ENCODE measurements around the gene GATAD2B.
A peak's percentile ranks its signal among the peaks of the same experiment; 100 is the strongest.

Gene GATAD2B

DNA sequence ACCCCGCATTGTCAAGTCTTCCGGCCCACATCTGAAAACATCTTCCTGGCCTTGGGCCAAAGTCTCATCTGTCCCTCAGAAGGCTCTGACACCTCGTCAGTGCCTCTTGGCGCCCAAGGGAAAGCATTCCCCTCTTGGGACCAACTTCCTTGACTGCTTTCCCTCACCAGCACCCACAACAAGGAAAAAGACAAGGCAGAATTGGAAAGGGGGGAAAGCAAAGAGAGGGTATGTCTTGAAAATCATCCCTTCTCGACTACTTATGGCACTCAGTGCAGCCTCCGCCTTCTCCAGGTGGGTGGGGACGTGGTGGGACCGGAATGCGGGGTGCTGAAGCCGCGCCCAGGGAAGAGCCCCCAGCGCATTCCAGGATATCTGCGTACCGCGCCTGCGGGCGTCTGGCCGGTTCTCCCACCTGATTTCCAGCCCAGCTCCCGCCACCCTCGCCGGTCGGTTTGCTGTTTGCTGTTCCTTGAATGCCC lies 41.1 kb upstream of the GATAD2B start:
- Histone ChIP-seq H3K4me3 (ENCODE audit: low read depth, low read length, poor library complexity, severe bottlenecking) (peak overlapping the region; percentile 72), H3K4me2 (ENCODE audit: low read length) (peak overlapping the region; percentile 88), H4K20me1 (ENCODE audit: insufficient read depth, low read length) (no peaks in the 10 kb centered on the region), H3F3A (ENCODE audit: insufficient read depth, low read length) (no peaks in the 10 kb centered on the region), H3K4me1 (ENCODE audit: insufficient read depth, low read length, severe bottlenecking) (peaks cover 55% of the 10 kb centered on the region), H2AFZ (ENCODE audit: low read length) (no peak overlapping the region), H3K9me2 (ENCODE audit: low read depth, low read length) (no peaks in the 10 kb centered on the region), H3K9me3 (ENCODE audit: low read length) (no peaks in the 10 kb centered on the region), H3K79me2 (ENCODE audit: insufficient read depth, low read length) (peaks cover 4% of the 10 kb centered on the region; the same call in 1 of the 2 replicates), H3K27me3 (ENCODE audit: insufficient read depth, low read length) (no peaks in the 10 kb centered on the region), H3K9ac (ENCODE audit: low read length) (peak overlapping the region; percentile 84), H3K36me3 (ENCODE audit: insufficient read depth, low read length) (peaks cover 7% of the 10 kb centered on the region; the same call in 1 of the 2 replicates), H3K27ac (ENCODE audit: low read depth, low read length, poor library complexity, severe bottlenecking) (peak overlapping the region; percentile 73)
- TF ChIP-seq EZH2 (IDR thresholded peaks at IDR 0.05; ENCODE audit: borderline replicate concordance, low read length), result no peak
- TF ChIP-seq, protein P1, sequence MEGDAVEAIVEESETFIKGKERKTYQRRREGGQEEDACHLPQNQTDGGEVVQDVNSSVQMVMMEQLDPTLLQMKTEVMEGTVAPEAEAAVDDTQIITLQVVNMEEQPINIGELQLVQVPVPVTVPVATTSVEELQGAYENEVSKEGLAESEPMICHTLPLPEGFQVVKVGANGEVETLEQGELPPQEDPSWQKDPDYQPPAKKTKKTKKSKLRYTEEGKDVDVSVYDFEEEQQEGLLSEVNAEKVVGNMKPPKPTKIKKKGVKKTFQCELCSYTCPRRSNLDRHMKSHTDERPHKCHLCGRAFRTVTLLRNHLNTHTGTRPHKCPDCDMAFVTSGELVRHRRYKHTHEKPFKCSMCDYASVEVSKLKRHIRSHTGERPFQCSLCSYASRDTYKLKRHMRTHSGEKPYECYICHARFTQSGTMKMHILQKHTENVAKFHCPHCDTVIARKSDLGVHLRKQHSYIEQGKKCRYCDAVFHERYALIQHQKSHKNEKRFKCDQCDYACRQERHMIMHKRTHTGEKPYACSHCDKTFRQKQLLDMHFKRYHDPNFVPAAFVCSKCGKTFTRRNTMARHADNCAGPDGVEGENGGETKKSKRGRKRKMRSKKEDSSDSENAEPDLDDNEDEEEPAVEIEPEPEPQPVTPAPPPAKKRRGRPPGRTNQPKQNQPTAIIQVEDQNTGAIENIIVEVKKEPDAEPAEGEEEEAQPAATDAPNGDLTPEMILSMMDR (IDR thresholded peaks at IDR 0.05; ENCODE audit: low read length), result no peak

DNA sequence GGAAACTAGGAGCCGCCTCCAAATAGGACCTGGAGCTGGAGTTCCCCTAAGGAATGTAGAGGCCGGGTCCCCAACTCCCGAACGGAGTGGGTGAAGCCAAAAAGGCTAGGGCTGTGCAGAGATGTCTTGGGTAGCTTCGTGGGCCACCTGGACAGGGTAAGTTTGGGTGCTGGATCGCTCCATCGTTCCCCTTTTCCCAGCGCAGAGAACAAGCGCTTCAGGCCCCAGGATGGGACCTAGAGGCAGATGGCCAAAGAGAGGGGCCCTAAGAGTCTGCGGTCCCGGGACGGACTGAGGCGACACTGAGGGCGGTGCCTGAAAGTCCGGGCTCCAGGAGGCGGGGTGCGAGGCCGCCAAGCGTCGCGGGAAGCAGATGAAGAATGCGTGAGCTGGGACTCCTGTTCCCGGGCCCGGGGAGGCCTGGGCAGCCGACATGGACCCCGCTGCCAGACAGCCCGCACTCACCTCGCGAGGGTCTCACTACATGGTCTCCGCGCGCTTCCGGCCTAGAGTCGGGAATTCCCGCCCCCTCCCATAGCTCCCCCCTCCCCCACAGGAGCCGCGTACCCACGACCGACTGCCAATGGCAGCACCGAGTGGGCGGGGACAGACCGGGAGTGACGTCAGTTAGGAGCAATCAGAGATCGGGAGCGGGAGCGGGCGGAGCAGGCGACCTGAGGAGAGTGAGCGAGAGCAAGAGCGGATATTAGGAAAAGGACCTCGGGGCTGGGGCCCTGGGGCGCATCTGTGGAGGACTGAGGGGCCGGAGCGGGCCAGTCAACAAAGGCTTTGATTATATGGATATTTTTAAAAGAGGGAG lies 40.5 kb upstream of the GATAD2B start, which contains the start of gene SLC39A1:
SLC39A1 (minus strand) TSS at position 508 of the 820 bp plus-strand sequence. CDS start 822 bp downstream, outside the sequence.
- Histone ChIP-seq H3K9me2 (ENCODE audit: low read depth, low read length) (no peaks in the 10 kb centered on the region), H3K9ac (ENCODE audit: low read length) (peak within 1 kb of the TSS; percentile 84), H3K4me2 (ENCODE audit: low read length) (peak within 1 kb of the TSS; percentile 88), H3K27me3 (ENCODE audit: insufficient read depth, low read length) (no peaks in the 10 kb centered on the region), H2AFZ (ENCODE audit: low read length) (no peak within 1 kb of the TSS), H3K9me3 (ENCODE audit: low read length) (no peaks in the 10 kb centered on the region), H3K27ac (ENCODE audit: low read depth, low read length, poor library complexity, severe bottlenecking) (peak within 1 kb of the TSS; percentile 73), H3K36me3 (ENCODE audit: insufficient read depth, low read length) (peaks cover 7% of the 10 kb centered on the region; the same call in 1 of the 2 replicates), H3K4me3 (ENCODE audit: low read depth, low read length, poor library complexity, severe bottlenecking) (peak within 1 kb of the TSS; percentile 72), H4K20me1 (ENCODE audit: insufficient read depth, low read length) (no peaks in the 10 kb centered on the region), H3K79me2 (ENCODE audit: insufficient read depth, low read length) (peaks cover 4% of the 10 kb centered on the region; the same call in 1 of the 2 replicates), H3K4me1 (ENCODE audit: insufficient read depth, low read length, severe bottlenecking) (peaks cover 51% of the 10 kb centered on the region), H3F3A (ENCODE audit: insufficient read depth, low read length) (no peaks in the 10 kb centered on the region)
- TF ChIP-seq, protein P1 (IDR thresholded peaks at IDR 0.05; ENCODE audit: low read length), result no peak
- no peak for TF ChIP-seq EZH2 (IDR thresholded peaks at IDR 0.05; ENCODE audit: borderline replicate concordance, low read length)

DNA sequence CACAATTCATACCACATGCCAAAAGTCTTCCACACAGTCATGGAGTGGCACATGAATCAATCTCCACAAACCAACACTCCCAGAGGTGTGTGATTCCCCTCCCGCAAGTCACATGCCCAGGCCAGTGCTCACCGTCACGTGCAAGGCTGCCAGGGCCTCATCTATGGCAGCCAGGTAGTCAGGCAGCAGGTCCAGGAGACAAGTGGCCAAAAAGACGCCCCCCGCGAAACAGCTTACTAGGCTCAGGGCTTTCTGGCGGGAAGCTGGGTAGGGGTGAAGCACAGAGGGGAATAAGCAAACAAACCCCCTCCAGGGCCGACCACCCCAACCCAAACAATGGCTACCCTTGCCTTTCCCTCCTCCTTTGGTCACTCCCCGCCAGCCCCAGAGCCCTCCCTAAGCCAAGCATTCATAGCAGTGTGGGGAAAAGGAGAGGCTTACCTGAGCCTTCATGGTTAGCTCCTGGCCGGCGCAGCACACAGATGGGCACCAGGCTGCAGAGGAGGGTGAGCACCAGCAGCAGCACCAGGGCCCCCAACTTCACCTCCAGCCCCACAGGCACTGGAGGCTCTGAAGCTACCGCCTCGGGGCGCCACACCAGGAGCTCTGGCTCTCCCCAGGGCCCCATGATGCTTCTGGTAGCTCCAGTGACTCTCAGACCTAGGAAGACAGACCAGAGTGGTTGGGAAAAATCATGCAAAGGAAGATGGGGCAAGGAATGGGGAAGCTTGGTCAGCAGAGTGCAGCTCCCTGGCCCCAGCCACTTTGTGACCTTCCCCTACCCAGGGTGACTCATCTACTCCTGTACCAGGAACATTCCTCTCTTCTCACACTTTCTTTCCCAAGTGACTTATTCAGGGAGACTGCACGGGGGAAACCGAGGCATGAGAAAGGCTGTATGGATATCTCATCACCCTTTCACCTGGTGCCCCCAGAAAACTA lies 39.6 kb upstream of the GATAD2B start:
- H3K27me3 ChIP-seq (ENCODE audit: insufficient read depth, low read length), result no peaks in the 10 kb centered on the region
- no peaks in the 10 kb centered on the region for H3K9me2 ChIP-seq (ENCODE audit: low read depth, low read length)
- H3K9me3 ChIP-seq (ENCODE audit: low read length), result no peaks in the 10 kb centered on the region
- no peaks in the 10 kb centered on the region for H4K20me1 ChIP-seq (ENCODE audit: insufficient read depth, low read length)
- no peaks in the 10 kb centered on the region for H3F3A ChIP-seq (ENCODE audit: insufficient read depth, low read length)
- peak overlapping the region; percentile 84 for H3K9ac ChIP-seq (ENCODE audit: low read length)
- H3K79me2 ChIP-seq (ENCODE audit: insufficient read depth, low read length), result peaks cover 10% of the 10 kb centered on the region
- TF ChIP-seq, protein P1 (IDR thresholded peaks at IDR 0.05; ENCODE audit: low read length), result peak; percentile 18; the same call in 1 of the 2 replicates
- no peak for TF ChIP-seq EZH2 (IDR thresholded peaks at IDR 0.05; ENCODE audit: borderline replicate concordance, low read length)
- peak overlapping the region; percentile 72 for H3K4me3 ChIP-seq (ENCODE audit: low read depth, low read length, poor library complexity, severe bottlenecking)
- H3K4me1 ChIP-seq (ENCODE audit: insufficient read depth, low read length, severe bottlenecking), result peaks cover 49% of the 10 kb centered on the region
- H3K36me3 ChIP-seq (ENCODE audit: insufficient read depth, low read length), result peaks cover 7% of the 10 kb centered on the region; the same call in 1 of the 2 replicates
- H3K4me2 ChIP-seq (ENCODE audit: low read length), result peak overlapping the region; percentile 88
- peak overlapping the region; percentile 73 for H3K27ac ChIP-seq (ENCODE audit: low read depth, low read length, poor library complexity, severe bottlenecking)
- H2AFZ ChIP-seq (ENCODE audit: low read length), result no peak overlapping the region

Data from OCI-LY1 (cell line).